NB4 (cell line): Measurements from ENCODE around the gene OR4E2.

ENCODE experiments used
- CTCF ChIP-seq: IDR thresholded peaks from one replicate; pipeline ENCODE4 v1.5.1; 2012; ENCODE audit warnings: low read depth, low read length
- MYC ChIP-seq: IDR thresholded peaks from 2 replicates; pipeline ENCODE4 v1.6.1; 2011; ENCODE audit warnings: low read depth, low read length
- POLR2A ChIP-seq: IDR thresholded peaks from 2 replicates; pipeline ENCODE4 v1.6.1; 2011; ENCODE audit warnings: mild to moderate bottlenecking; ENCODE audit not compliant: insufficient read length; ENCODE audit errors: extremely low read depth

DNA sequence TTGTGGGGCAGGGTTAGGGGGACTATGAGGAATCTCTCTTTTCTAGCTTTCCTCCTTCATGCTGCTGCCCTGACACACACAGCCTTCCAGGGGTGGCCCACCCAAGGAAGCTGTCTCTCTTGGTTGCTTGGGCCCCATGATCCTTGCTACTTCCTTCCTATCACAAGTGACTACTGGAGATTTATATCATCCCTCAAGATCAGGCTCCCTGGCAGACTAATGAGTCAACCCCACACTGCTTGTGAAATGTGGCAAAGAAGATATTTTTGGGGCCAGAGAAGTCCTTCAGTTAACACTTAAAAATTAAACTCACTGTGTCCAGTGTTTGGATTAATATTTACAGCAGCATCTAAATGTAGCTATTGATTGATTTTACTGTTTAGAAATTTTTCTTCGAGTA, 18.5 kb downstream of the OR4E2 start:
- TF ChIP-seq MYC (no peak), CTCF (no peak), POLR2A (no peak)
